Nasal cavity respiratory epithelium epithelial cell of viscerocranial mucosa (primary cell): ENCODE measurements around the gene ST3GAL3. TPM values are rescaled to one million over a fixed set of nuclear protein-coding genes. Genes with fewer than 3 reads are reported as not detected.

Source experiments
- total RNA-seq: library from RNA; depleted of rRNA; stranded (reverse); fragments of >200 nt; gene quantifications from 2 replicates; pipeline ENCODE4 v1.2.3, GENCODE V29; 2014

The ST3GAL3 gene
- total RNA-seq: 8.2 and 10.3 TPM in 2 replicates

GRCh38 chr1:43707190-43708001 is at the start of gene ST3GAL3:
TSS of gene ST3GAL3 (plus strand) at chr1:43707536. CDS start at chr1:43736263, 28,727 bp downstream.

GRCh38 chr1:43933386-43934100 is 226.2 kb downstream of the ST3GAL3 start, which contains the start of gene ARTN:
TSS of gene ARTN (plus strand) at chr1:43933801. CDS start at chr1:43935657, 1,856 bp downstream.

GRCh38 chr1:43946236-43947060 is 239.1 kb downstream of the ST3GAL3 start, which contains the start of gene IPO13:
TSS of gene IPO13 (plus strand) at chr1:43946950. CDS start at chr1:43947601, 651 bp downstream.

GRCh38 chr1:43969746-43970466 is 262.6 kb downstream of the ST3GAL3 start, which contains the start of gene DPH2:
TSS of gene DPH2 (plus strand) at chr1:43970010. CDS start at chr1:43970176, 166 bp downstream.

GRCh38 chr1:43974443-43975248 is 267.3 kb downstream of the ST3GAL3 start, which contains the start of gene ATP6V0B:
TSS of gene ATP6V0B (plus strand) at chr1:43974960. CDS start at chr1:43975041, 81 bp downstream.

GRCh38 chr1:43978551-43979260 is 271.4 kb downstream of the ST3GAL3 start, which contains the start of gene B4GALT2:
TSS of gene B4GALT2 (plus strand) at chr1:43979210. CDS start at chr1:43981161, 1,951 bp downstream.

Other genes starting within 250 kb of the ST3GAL3 start
- gene PTPRF, start 176.7 kb upstream of the ST3GAL3 start, total RNA-seq: 120 and 993 TPM in 2 replicates
- gene KDM4A, start 57.4 kb upstream of the ST3GAL3 start, total RNA-seq: 44.8 and 72.1 TPM in 2 replicates
- gene ARTN, start 226.3 kb downstream of the ST3GAL3 start, total RNA-seq: 24.5 and 28.7 TPM in 2 replicates
- 18.8 and 53.6 TPM in 2 replicates for gene IPO13, start 239.4 kb downstream of the ST3GAL3 start, total RNA-seq